K562 (cell line): ENCODE data around the gene TACR1. TPM values are rescaled to one million over a fixed set of nuclear protein-coding genes. Genes with fewer than 3 reads are reported as not detected.

Experiments
- CBX3 ChIP-seq, 2 experiments: IDR thresholded peaks; 1 replicate in 1 of 2; 2 replicates in 1 of 2; pipeline ENCODE4 v1.6.1; 2012; ENCODE audit warnings: inconsistent platforms in 2 of 2, low read length in 2 of 2, borderline replicate concordance in 1 of 2, control low read depth in 1 of 2
- MAX ChIP-seq: sonication (generic); formaldehyde crosslinking; IDR thresholded peaks from 2 replicates; pipeline ENCODE4 v1.9.0; 2022; ENCODE audit warnings: mild to moderate bottlenecking, missing genetic modification reagents
- SLC30A9 ChIP-seq: fragments of 250-450 bp; sonication (Bioruptor Pico); IDR thresholded peaks from 2 replicates; pipeline ENCODE4 v1.8.0; 2022; ENCODE audit warnings: mild to moderate bottlenecking, moderate library complexity
- SREBF1 ChIP-seq: fragments of 150-350 bp; IDR thresholded peaks from 2 replicates; pipeline ENCODE4 v1.6.1; 2014; ENCODE audit warnings: antibody characterized with exemption, low read depth, low read length, borderline replicate concordance
- ZNF146 ChIP-seq: IDR thresholded peaks from one replicate; pipeline ENCODE4 v1.6.1; 2018; ENCODE audit warnings: missing compliant biosample characterization; ENCODE audit not compliant: unreplicated experiment
- ZNF407 ChIP-seq: fragments of 450-650 bp; IDR thresholded peaks from 2 replicates; pipeline ENCODE4 v1.6.1; 2016; ENCODE audit warnings: low read depth
- polyA plus RNA-seq, 8 experiments: library from polyadenylated mRNA; depleted of rRNA in 4 of 8; stranded (reverse) in 5 of 8; unstranded in 3 of 8; fragments of >200 nt; fragmentation: Nextera tagmentation in 2 of 8; fragmentation: Illumina TruSeq in 1 of 8; extraction: Ambion mirVana in 2 of 8; extraction: Trizol in 1 of 8; gene quantifications; 2 replicates each; pipeline versions ENCODE4 v1.2.1 to v1.2.3, GENCODE V29; 2011 to 2014; ENCODE audit warnings: inconsistent platforms in 1 of 8, missing spikeins in 1 of 8
- total RNA-seq, 7 experiments: library from RNA; depleted of rRNA in 6 of 7; stranded (reverse); fragments of >200 nt in 6 of 7; fragmentation: Illumina TruSeq in 2 of 7; extraction: Trizol in 2 of 7; gene quantifications; 2 replicates each; pipeline versions ENCODE4 v1.2.1 to v1.2.3, GENCODE V29; 2011 to 2021; ENCODE audit warnings: low replicate concordance in 1 of 7

The TACR1 gene
- total and polyA plus RNA-seq, 9 of the 15 experiments (the other 6 are each of a cell fraction or from before 2014, with no cell fraction given), result not detected

GRCh38 chr2:75200140-75201096 lies 1.1 kb upstream of the TACR1 start (continued):
- TF ChIP-seq SLC30A9 (CRISPR knock-in tag) (no peak), SREBF1 (no peak), MAX (no peak), ZNF146 (CRISPR knock-in tag) (no peak), ZNF407 (no peak), CBX3 (IDR thresholded peaks at IDR 0.05; ENCODE audit: borderline replicate concordance in 1 of 2, low read length in 2 of 2) (no peak)
- TF ChIP-seq, all 486 proteins: peak for 0
